Right lobe of liver (tissue), 6 donors: ENCODE measurements around the gene APLP2. TPM values are rescaled to one million over a fixed set of nuclear protein-coding genes. Genes with fewer than 3 reads are reported as not detected.

Experiments
- ATAC-seq, 4 donors: fragments of 200-7000 bp; cut with Tn5 transposase; one replicate each; pipeline ENCODE4 v1.9.1; 2020; ENCODE audit warnings: mild to moderate bottlenecking in 4 of 4, moderate library complexity in 4 of 4
- DNase-seq, 3 donors: peaks; one replicate each; pipeline ENCODE4 v3.0.0-alpha.2; 2020
- H3K27ac ChIP-seq, 3 donors: fragments of 200-600 bp; one replicate each; pipeline ENCODE4 v1.8.0; 2022
- H3K27me3 ChIP-seq, 2 donors: fragments of 200-600 bp; one replicate each; pipeline ENCODE4 v1.8.0; 2022
- H3K36me3 ChIP-seq, 4 donors: fragments of 200-600 bp; sonication (generic) in 1 of 4; one replicate each; pipeline versions ENCODE4 v1.5.1 to v1.8.0; 2017 to 2022; ENCODE audit warnings: control low read depth in 1 of 4
- H3K4me1 ChIP-seq, 4 donors: fragments of 200-600 bp; sonication (generic) in 1 of 4; one replicate each; pipeline versions ENCODE4 v1.5.1 to v1.8.0; 2017 to 2022; ENCODE audit warnings: control low read depth in 1 of 4
- H3K4me3 ChIP-seq, 3 donors: fragments of 200-600 bp; one replicate each; pipeline ENCODE4 v1.8.0; 2022
- H3K9me3 ChIP-seq, 4 donors: fragments of 200-600 bp; sonication (generic) in 1 of 4; one replicate each; pipeline versions ENCODE4 v1.5.1 to v1.8.0; 2017 to 2022; ENCODE audit warnings: control low read depth in 1 of 4
- CTCF ChIP-seq, 4 donors: fragments of 200-600 bp in 3 of 4; fragments of 450-650 bp in 1 of 4; IDR thresholded peaks; one replicate each; pipeline versions ENCODE4 v1.5.1 to v1.8.0; 2016 to 2022; ENCODE audit warnings: antibody characterized with exemption in 4 of 4, mild to moderate bottlenecking in 2 of 4
- POLR2A ChIP-seq: fragments of 450-650 bp; IDR thresholded peaks from one replicate; pipeline ENCODE4 v1.6.1; 2017; ENCODE audit warnings: antibody characterized with exemption, mild to moderate bottlenecking
- WGBS: methylation state at CpG from one replicate; pipeline ENCODE4 v1.1.6; 2018; ENCODE audit warnings: low coverage, low lambda C conversion rate; ENCODE audit not compliant: insufficient coverage; ENCODE audit errors: missing lambda C conversion rate; 5-methylcytosine and 5-hydroxymethylcytosine counted together
- intact Hi-C, 2 donors: fragments of 100-400 bp; cut with DNase I; formaldehyde crosslinking; loops; one replicate each; pipeline versions ENCODE4 v1.11.2 to v1.14.1; 2022
- total RNA-seq, 6 experiments: library from RNA; depleted of rRNA in 2 of 6; stranded (reverse); fragments of >200 nt in 2 of 6; fragmentation: NEBNext Ultra II Directional in 3 of 6; extraction: Animal tissue kit (Norgen Biotek cat#: 25700) in 3 of 6; gene quantifications; one replicate each; pipeline versions ENCODE4 v1.1.0 to v1.2.4, GENCODE V29; 2016 to 2023
- donor health status: DM: no; HTN: yes; CAD: no.
- donor health status: DM: no; HTN: no; CAD: no.
- donor health status: DM: no; HTN: no; CAD: no.
- donor health status: DM: no; HTN: yes; CAD: no.
- donor health status: DM: no; HTN: yes; CAD: no.

The APLP2 gene
- total RNA-seq, 6 experiments from 2014 or later: 184 to 255 (median 252) TPM

DNA sequence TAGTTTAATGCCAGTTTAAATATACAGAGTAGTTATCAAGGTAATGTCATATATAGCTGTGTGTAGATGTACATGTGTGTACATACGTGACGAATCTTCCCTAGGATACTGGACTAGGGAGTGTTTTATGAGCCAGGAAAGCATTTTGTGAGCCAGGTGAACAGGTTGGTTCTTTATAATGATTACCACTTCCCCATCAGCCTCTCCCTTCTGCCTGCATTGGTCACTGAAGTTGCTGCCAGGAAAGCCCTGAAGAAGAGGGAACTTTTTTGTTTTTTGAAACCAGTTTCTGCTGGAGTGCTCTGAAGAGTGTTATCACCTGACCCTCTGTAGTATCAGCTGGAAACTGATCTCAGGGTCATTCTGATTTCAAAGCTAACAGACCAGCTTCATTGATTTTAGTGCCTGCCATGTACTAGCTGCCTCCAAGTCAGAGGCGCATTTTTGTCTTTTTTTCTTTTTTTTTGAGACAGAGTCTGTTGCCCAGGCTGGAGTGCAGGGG lies 75.7 kb downstream of the APLP2 start:
- peak overlapping the region; percentile 71 to 91 (median 72) for H3K27ac ChIP-seq
- H3K4me1 ChIP-seq: peaks cover 0 to 67% (median 23%) of the 10 kb centered on the region in 4 donors
- no peak for TF ChIP-seq CTCF (IDR thresholded peaks at IDR 0.05)
- TF ChIP-seq POLR2A: no peak
- no peak for DNase-seq
- H3K9me3 ChIP-seq: no peaks in the 10 kb centered on the region
- intact Hi-C loops: no loop called here
- H3K27me3 ChIP-seq: no peaks in the 10 kb centered on the region
- ATAC-seq: peak; percentile 49 to 72 (median 65)
- 19% methylated on average over 3 of the region's 3 CpGs for WGBS
- H3K4me3 ChIP-seq: no peak overlapping the region
- peaks cover 0 to 18% (median 0%) of the 10 kb centered on the region in 4 donors for H3K36me3 ChIP-seq

DNA sequence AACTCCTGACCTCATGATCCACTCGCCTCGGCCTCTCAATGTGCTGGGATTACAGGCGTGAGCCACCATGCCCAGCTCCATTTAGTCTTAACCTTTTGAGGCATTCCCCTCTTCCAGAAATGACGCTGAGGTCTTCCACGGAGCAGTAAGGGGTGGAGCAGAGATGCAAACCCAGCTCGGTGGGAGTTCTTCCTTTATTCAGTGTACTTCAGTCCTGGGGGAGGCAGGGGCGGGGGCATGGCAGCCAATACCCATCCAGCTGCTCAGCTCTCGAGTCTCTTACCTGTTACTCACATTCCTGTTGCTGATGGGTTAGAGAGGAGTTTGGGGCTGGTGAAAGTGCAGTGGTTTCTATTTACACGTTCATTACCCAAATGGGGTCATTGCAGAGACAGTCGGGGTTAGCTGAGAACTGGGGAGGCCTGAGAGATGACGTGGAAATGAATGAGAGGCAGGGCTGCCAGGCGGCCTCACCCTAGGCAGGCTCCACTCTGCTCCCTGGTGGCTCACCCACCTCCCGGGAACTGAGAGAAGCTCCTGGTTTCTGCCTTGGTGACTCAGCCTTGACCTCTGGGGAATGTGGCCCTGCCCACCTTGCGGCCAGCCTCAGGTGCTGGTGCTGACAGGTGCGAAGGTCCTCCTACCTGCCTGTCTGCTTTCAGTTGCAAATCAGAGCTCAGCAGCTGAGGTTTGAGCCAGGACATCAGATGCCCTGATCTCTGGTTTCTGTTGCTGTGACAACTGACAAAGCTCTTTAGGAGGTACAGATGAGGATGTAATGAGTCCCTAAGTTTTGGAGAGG lies 76.5 kb downstream of the APLP2 start:
- intact Hi-C loops: no loop called here
- no peaks in the 10 kb centered on the region for H3K27me3 ChIP-seq
- TF ChIP-seq POLR2A (no peak), CTCF (IDR thresholded peaks at IDR 0.05) (peak; percentile 26 to 35 (median 29))
- no peaks in the 10 kb centered on the region for H3K9me3 ChIP-seq
- DNase-seq (peak in 2 of 3 donors; percentile 71 to 73), ATAC-seq (peak; percentile 44 to 67 (median 58))
- 26% methylated on average over 13 of the region's 15 CpGs for WGBS
- peaks cover 0 to 67% (median 23%) of the 10 kb centered on the region in 4 donors for H3K4me1 ChIP-seq
- peaks cover 0 to 14% (median 0%) of the 10 kb centered on the region in 4 donors for H3K36me3 ChIP-seq
- H3K27ac ChIP-seq: peak overlapping the region; percentile 71 to 91 (median 72)
- H3K4me3 ChIP-seq: no peak overlapping the region

DNA sequence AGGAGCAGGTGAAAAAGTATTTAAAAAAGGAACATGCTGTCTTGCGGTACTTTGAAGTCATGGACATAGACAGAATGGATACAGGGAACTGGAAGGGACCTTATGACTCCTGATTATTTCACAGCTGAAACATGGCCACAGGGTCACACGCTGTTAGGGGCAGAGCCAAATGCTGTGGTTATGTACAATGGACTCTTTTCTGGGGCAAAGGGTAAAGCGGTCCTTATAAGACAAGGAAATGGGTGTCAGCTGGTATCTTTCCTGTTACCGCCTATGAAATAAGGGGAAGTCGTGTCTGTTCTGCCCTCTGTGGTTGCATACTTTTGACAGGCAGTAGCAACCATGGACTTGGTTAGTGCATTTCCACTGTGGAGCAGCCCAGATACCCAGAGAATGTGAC lies 77.1 kb downstream of the APLP2 start:
- WGBS: 30% methylated on average over 2 of the region's 5 CpGs
- H3K4me1 ChIP-seq: peaks cover 0 to 62% (median 23%) of the 10 kb centered on the region in 4 donors

DNA sequence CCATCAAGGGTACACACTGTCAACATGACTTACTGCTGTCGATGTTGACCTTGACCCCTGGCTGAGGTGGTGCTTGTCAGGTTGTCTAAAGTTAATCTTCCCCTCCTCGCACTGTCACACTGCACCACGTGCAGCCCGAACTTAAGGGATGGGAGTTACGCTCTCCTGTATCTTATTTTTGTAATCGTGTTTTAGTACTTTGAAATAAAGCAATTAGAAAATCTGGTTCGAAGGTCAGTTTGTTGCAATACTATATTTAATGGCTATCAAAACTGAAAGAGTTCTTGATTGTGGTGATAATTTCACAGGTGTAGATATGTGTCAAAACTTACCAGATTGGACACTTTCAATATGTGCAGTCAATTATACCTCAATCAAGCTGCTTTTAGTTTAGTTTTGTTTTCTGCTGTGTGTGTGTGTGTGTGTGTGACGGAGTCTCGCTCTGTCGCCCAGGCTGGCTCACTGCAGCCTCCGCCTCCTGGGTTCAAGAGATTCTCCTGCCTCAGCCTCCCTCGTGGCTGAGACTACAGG lies 79.2 kb downstream of the APLP2 start:
- peaks cover 0 to under 1% (median 0%) of the 10 kb centered on the region in 4 donors for H3K36me3 ChIP-seq
- no peaks in the 10 kb centered on the region for H3K27me3 ChIP-seq
- H3K9me3 ChIP-seq: no peaks in the 10 kb centered on the region
- DNase-seq (no peak), ATAC-seq (no peak)
- H3K27ac ChIP-seq: no peak overlapping the region
- TF ChIP-seq CTCF (IDR thresholded peaks at IDR 0.05): no peak
- TF ChIP-seq POLR2A: no peak
- intact Hi-C loops: no loop called here
- H3K4me1 ChIP-seq: peaks cover 0 to 43% (median 15%) of the 10 kb centered on the region in 4 donors
- 64% methylated on average over 11 of the region's 12 CpGs for WGBS
- no peak overlapping the region for H3K4me3 ChIP-seq

More for the DNA sequence above, 77.1 kb downstream of the APLP2 start:
- Histone ChIP-seq H3K4me3 (no peak overlapping the region), H3K9me3 (no peaks in the 10 kb centered on the region), H3K27me3 (no peaks in the 10 kb centered on the region), H3K36me3 (peaks cover 0 to 12% (median 0%) of the 10 kb centered on the region in 4 donors), H3K27ac (peak overlapping the region; percentile 71 to 91 (median 72))
- no peak for DNase-seq
- intact Hi-C loops: no loop called here
- TF ChIP-seq CTCF (IDR thresholded peaks at IDR 0.05): no peak
- TF ChIP-seq POLR2A: no peak
- ATAC-seq: peak; percentile 29 to 46 (median 44)
